Skeletal muscle satellite cell (primary cell): Measurements from ENCODE around the gene UPP1.
A peak's percentile ranks its signal among the peaks of the same experiment; 100 is the strongest.
"Not testable (repeated sequence)": the region's sequence is repeated elsewhere in the genome, so short reads cannot be mapped to it uniquely, and the experiment has no call there.

Experiments
- H3K27me3 ChIP-seq: 2 replicates; pipeline ENCODE4 v1.7.0; 2013; ENCODE audit warnings: low read length; ENCODE audit not compliant: control insufficient read depth, insufficient read depth
- H3K36me3 ChIP-seq: 2 replicates; pipeline ENCODE4 v1.7.0; 2013; ENCODE audit warnings: mild to moderate bottlenecking, control low read depth, low read length; ENCODE audit not compliant: insufficient read depth
- H3K4me1 ChIP-seq: 2 replicates; pipeline ENCODE4 v1.7.0; 2013; ENCODE audit warnings: low read length; ENCODE audit not compliant: control insufficient read depth, insufficient read depth
- H3K4me2 ChIP-seq: 2 replicates; pipeline ENCODE4 v1.7.0; 2013; ENCODE audit warnings: mild to moderate bottlenecking, low read length
- H3K4me3 ChIP-seq: 2 replicates; pipeline ENCODE4 v1.7.0; 2013; ENCODE audit warnings: low read length
- H3K9ac ChIP-seq: 2 replicates; pipeline ENCODE4 v1.7.0; 2013; ENCODE audit warnings: mild to moderate bottlenecking, low read depth, low read length, moderate library complexity
- H3K9me3 ChIP-seq: replicated peaks from 2 replicates; pipeline ENCODE4 v1.7.0; 2013; ENCODE audit warnings: mild to moderate bottlenecking, control low read depth, low read length

UPP1 gene

DNA sequence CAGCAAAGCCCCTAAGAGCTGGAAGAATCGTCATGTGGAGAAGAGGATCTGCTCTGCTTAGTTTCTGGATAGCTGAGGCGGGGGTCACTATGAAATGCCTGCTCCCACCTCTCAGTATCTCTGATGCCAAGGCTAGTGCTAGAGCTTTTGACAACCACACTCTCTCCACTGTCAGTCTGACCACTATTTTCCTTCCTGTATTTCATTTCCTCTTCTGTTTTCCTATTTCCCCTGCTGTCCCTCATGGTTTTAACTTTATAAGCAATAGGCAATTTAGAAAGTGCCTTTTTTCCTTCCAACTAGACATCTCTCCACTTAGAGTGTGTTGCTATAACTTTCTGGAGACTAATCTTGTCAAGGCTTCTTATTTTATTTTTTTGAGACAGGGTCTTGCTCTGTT is 30.1 kb upstream of the UPP1 start:
- H3K4me3 ChIP-seq: no peak overlapping the region
- H3K4me1 ChIP-seq: no peaks in the 10 kb centered on the region
- no peak overlapping the region for H3K4me2 ChIP-seq
- H3K27me3 ChIP-seq: no peaks in the 10 kb centered on the region
- H3K9me3 ChIP-seq: no peaks in the 10 kb centered on the region
- H3K9ac ChIP-seq: no peak overlapping the region
- no peaks in the 10 kb centered on the region for H3K36me3 ChIP-seq

DNA sequence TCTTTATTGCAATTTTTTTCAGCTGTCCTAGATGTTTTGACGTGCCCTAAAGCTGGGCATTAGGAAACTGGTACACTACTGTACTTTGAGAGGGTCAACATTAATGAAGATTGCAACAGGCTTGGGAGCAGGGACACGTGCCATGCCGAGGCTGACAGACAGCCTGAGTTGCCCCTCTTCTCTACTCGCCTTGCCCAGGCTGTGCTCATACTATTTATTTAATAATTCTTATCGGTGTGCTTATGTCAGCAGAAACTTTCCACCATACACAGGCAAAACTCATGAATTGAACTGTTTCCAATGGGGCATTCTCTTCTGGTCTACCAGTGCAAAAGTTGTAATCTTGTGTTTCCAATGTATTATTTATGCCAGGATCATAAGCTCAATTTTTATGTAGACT is 29.4 kb upstream of the UPP1 start:
- no peak overlapping the region for H3K4me2 ChIP-seq

DNA sequence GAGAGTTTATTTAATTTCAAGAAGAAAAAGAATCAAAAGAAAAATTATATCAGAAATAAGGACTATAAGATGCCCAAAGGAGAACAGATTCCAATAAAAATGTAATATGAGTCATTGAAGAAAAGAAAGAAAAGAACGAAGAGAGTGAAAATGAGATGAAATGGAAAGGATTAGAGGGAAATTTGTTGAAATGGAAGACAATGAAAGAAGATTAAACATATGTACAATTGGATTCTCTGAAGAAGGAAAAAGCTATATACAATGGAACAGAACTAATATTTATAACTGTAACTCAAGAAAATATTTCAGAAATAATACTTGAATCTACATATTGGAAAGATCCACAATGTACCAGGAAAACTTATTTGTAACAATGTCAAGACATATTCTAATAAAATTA is 25.1 kb upstream of the UPP1 start:
- H3K4me1 ChIP-seq: no peaks in the 10 kb centered on the region
- H3K9me3 ChIP-seq: no peaks in the 10 kb centered on the region
- H3K36me3 ChIP-seq: no peaks in the 10 kb centered on the region
- no peak overlapping the region for H3K4me3 ChIP-seq
- no peaks in the 10 kb centered on the region for H3K27me3 ChIP-seq
- no peak overlapping the region for H3K4me2 ChIP-seq
- H3K9ac ChIP-seq: no peak overlapping the region

More for the DNA sequence above, 29.4 kb upstream of the UPP1 start:
- Histone ChIP-seq H3K9ac (no peak overlapping the region), H3K27me3 (no peaks in the 10 kb centered on the region), H3K4me1 (no peaks in the 10 kb centered on the region), H3K36me3 (no peaks in the 10 kb centered on the region), H3K4me3 (no peak overlapping the region), H3K9me3 (no peaks in the 10 kb centered on the region)

GRCh38 chr7:48067475-48067874 is 21.6 kb upstream of the UPP1 start:
- no peak overlapping the region for H3K4me3 ChIP-seq
- H3K36me3 ChIP-seq: no peaks in the 10 kb centered on the region
- no peak overlapping the region for H3K9ac ChIP-seq
- no peak overlapping the region for H3K4me2 ChIP-seq
- H3K9me3 ChIP-seq: no peaks in the 10 kb centered on the region
- H3K4me1 ChIP-seq: no peaks in the 10 kb centered on the region
- no peaks in the 10 kb centered on the region for H3K27me3 ChIP-seq

- H3K4me1 ChIP-seq: no peaks in the 10 kb centered on the region
- peaks cover 3% of the 10 kb centered on the region for H3K27me3 ChIP-seq
- H3K4me3 ChIP-seq: no peak overlapping the region
- H3K4me2 ChIP-seq: no peak overlapping the region
- no peak overlapping the region for H3K9ac ChIP-seq
- no peaks in the 10 kb centered on the region for H3K36me3 ChIP-seq
- no peaks in the 10 kb centered on the region for H3K9me3 ChIP-seq
Measured at GRCh38 chr7:48074204-48074654, 14.8 kb upstream of the UPP1 start.

DNA sequence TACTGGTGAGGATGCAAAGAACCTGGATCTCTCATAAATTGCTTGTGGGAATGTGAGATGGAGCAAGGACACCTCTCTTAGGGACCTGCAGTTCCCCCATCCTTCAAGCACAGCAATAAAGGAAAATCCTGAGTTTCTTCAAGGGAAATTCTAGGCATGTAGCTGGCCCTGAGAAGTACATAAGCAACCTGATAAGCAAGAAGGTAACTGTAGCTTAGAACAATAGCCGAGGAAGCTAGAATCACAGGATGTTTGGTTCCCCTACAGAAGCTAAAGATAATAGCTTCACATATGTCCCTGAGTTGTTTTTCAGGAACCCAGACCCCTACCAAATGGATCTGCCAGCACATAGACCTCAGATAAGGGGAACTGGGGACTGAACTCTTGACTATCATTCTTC is 11.6 kb upstream of the UPP1 start:
- Histone ChIP-seq H3K27me3 (peaks cover 7% of the 10 kb centered on the region), H3K9me3 (no peaks in the 10 kb centered on the region), H3K36me3 (no peaks in the 10 kb centered on the region), H3K9ac (no peak overlapping the region), H3K4me2 (no peak overlapping the region), H3K4me1 (no peaks in the 10 kb centered on the region), H3K4me3 (no peak overlapping the region)

- Histone ChIP-seq H3K9ac (no peak overlapping the region), H3K4me1 (peaks cover 7% of the 10 kb centered on the region), H3K4me3 (no peak overlapping the region), H3K36me3 (no peaks in the 10 kb centered on the region), H3K4me2 (no peak overlapping the region), H3K9me3 (no peaks in the 10 kb centered on the region), H3K27me3 (peaks cover 7% of the 10 kb centered on the region)
Measured at GRCh38 chr7:48078470-48078869, 10.6 kb upstream of the UPP1 start.

- H3K27me3 ChIP-seq, H3K4me3 ChIP-seq, H3K9me3 ChIP-seq, H3K36me3 ChIP-seq, H3K4me2 ChIP-seq, H3K9ac ChIP-seq: not testable (repeated sequence)
- peaks cover 39% of the 10 kb centered on the region for H3K4me1 ChIP-seq
Measured at GRCh38 chr7:48082378-48082777, 6.7 kb upstream of the UPP1 start.

- H3K4me1 ChIP-seq: peaks cover 48% of the 10 kb centered on the region
Measured at GRCh38 chr7:48083114-48083830, 5.8 kb upstream of the UPP1 start.

DNA sequence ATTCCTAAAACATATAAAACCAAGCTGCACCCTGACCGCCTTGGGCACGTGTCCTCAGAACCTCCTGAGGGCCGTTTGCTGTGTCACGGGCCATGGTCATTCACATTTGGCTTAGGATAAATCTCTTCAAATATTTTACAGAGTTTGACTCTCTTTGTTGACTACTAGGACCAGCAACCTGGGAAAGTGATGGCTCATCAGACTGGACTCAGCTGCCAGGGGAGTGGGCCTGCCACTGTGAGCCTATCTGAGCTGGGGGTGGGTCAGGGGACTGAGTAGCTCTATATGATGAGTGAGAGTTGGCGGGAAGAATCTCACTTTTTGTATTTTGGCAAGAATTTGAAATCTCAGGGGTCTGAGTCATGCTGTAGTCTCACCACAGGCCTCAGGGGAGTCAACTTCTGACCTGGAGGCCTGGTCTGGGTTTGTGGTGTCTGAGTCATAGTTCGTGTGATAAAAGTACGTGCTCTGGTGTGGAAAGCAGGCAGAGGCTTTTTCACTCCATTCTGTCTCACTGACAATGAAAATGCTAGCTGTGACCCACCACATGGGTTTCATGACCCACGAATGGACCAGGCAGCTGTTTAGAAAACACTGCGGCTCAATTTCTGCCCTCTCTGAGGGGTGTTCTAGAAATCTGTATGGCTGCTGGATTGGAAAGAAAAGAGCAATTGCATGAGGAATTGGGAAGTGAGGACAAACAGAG is 4.2 kb upstream of the UPP1 start:
- peaks cover 54% of the 10 kb centered on the region for H3K4me1 ChIP-seq
- H3K9me3 ChIP-seq: no peaks in the 10 kb centered on the region
- H3K4me2 ChIP-seq: peak overlapping the region; percentile 51
- H3K9ac ChIP-seq: peak overlapping the region; percentile 48
- H3K4me3 ChIP-seq: no peak overlapping the region
- H3K36me3 ChIP-seq: no peaks in the 10 kb centered on the region
- peaks cover under 1% of the 10 kb centered on the region for H3K27me3 ChIP-seq

More at GRCh38 chr7:48083114-48083830, 5.8 kb upstream of the UPP1 start:
- Histone ChIP-seq H3K9ac (no peak overlapping the region), H3K4me3 (no peak overlapping the region), H3K4me2 (peak overlapping the region; percentile 23), H3K36me3 (no peaks in the 10 kb centered on the region), H3K27me3 (peaks cover 3% of the 10 kb centered on the region), H3K9me3 (no peaks in the 10 kb centered on the region)

DNA sequence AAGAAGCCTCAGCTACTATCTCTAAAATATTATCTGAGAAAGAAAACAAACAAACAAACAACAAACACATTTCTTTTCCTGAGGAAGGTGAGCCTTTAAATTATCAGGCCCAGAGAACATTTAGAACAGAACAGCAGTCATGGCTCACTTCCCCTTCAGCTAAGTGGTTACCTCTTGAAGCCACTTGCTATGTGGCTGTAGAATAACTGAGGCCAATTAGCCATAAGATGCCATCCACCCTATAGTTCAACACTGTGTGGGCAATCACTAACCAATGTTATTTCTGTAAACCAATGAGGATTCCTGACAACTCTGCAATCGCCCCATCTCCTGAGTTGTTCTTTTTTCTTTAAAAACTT is 3.7 kb upstream of the UPP1 start:
- Histone ChIP-seq H3K9ac (peak overlapping the region; percentile 48), H3K9me3 (no peaks in the 10 kb centered on the region), H3K4me2 (peak overlapping the region; percentile 40), H3K4me3 (no peak overlapping the region), H3K27me3 (no peaks in the 10 kb centered on the region), H3K36me3 (peaks cover under 1% of the 10 kb centered on the region), H3K4me1 (peaks cover 59% of the 10 kb centered on the region)

DNA sequence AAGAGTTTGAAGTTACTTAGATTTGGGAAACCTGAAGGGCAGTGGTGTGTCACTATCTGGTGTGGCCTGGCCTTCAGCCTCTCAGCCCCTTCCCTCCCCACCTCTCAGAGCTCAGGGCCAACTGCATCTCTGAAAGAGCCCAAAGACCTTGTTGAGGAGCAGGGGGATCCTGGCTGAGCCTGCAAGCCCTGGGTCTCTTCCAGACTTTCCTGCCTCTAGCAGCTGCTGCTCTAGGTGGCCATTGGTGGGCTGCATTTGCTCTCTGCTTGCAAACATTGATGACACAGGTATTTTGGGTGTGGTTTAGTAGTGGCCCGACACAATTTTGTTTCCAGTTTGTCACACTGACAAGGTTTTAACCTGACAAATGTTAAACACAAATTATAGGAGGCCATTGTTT is 3.1 kb upstream of the UPP1 start:
- Histone ChIP-seq H3K4me2 (peak overlapping the region; percentile 40), H3K27me3 (no peaks in the 10 kb centered on the region), H3K9ac (peak overlapping the region; percentile 48), H3K4me1 (peaks cover 63% of the 10 kb centered on the region), H3K9me3 (no peaks in the 10 kb centered on the region), H3K36me3 (peaks cover 4% of the 10 kb centered on the region), H3K4me3 (no peak overlapping the region)
